ENCODE measurements around the gene FAM47C. TPM values are rescaled to one million over a fixed set of nuclear protein-coding genes. Genes with fewer than 3 reads are reported as not detected.

The FAM47C gene
- total RNA-seq: not detected in 2 replicates

DNA sequence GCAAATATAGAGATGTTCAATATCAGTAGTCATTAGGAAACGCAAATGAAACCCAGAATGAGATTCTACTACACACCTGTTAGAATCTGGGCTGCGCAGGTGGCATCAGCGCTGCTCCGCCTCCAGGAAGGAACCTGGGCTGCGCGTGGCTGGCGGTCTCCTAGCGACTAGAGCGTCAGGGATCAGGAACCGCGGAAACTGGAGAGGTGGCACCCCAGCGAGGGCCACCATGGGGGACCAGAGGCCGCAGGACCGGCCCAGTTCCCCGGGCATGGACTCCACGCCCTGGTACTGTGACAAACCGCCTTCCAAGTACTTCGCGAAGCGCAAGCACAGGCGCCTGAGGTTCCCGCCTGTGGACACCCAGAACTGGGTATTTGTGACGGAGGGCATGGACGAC is at the start of gene FAM47C:
FAM47C (plus strand) TSS at position 185 of the 400 bp plus-strand sequence; CDS start at position 230, 45 bp downstream.

